OCI-M1 (cell line): Measurements from ENCODE around the gene ARID3C.

Source experiments
- DNase-seq: peaks from one replicate; lab custom pipeline; 2025; lab: John Stamatoyannopoulos, UW

Gene ARID3C

GRCh38 chr9:34576597-34577399, 52.1 kb downstream of the ARID3C start:
- DNase-seq: no peak

- DNase-seq: no peak
Measured at GRCh38 chr9:34575862-34576596, 52.8 kb downstream of the ARID3C start.

- DNase-seq: no peak
Measured at GRCh38 chr9:34575241-34575640, 53.6 kb downstream of the ARID3C start.

- no peak for DNase-seq
Measured at GRCh38 chr9:34574571-34574970, 54.3 kb downstream of the ARID3C start.

GRCh38 chr9:34573599-34574325, 55.1 kb downstream of the ARID3C start:
- DNase-seq: no peak

- DNase-seq: no peak
Measured at GRCh38 chr9:34572628-34573027, 56.2 kb downstream of the ARID3C start.

GRCh38 chr9:34572092-34572491, 56.8 kb downstream of the ARID3C start:
- no peak for DNase-seq

- DNase-seq: no peak
Measured at GRCh38 chr9:34571481-34571810, 57.4 kb downstream of the ARID3C start.
